Astrocyte of the cerebellum (primary cell): Measurements from ENCODE around the gene JPH2.

Experiments used
- DNase-seq: peaks from one replicate; pipeline ENCODE4 v3.0.0-alpha.2; 2011; ENCODE audit warnings: low read depth
- H3K4me3 ChIP-seq: 2 replicates; pipeline ENCODE4 v1.5.1; 2011; ENCODE audit warnings: mild to moderate bottlenecking, low read depth, low read length, moderate library complexity
- CTCF ChIP-seq: IDR thresholded peaks from 2 replicates; pipeline ENCODE4 v1.5.1; 2012; ENCODE audit warnings: low read length, low read depth, moderate library complexity, mild to moderate bottlenecking; ENCODE audit errors: missing control alignments
- in situ Hi-C: cut with HindIII; loops from 2 replicates; pipeline ENCODE4 v1.10.0; 2017; ENCODE audit warnings: low sequenced_read_pairs

Gene JPH2

GRCh38 chr20:44212792-44213191, 25.8 kb upstream of the JPH2 start:
- TF ChIP-seq CTCF, result no peak
- in situ Hi-C loops, result no loop called here
- no peak for DNase-seq
- H3K4me3 ChIP-seq, result no peak overlapping the region

- DNase-seq, result no peak
Measured at GRCh38 chr20:44211177-44212039, 24.4 kb upstream of the JPH2 start.

GRCh38 chr20:44210406-44211176, 23.6 kb upstream of the JPH2 start, which contains the start of gene OSER1:
OSER1 (minus strand) TSS chr20:44210771; CDS start chr20:44206957, 3,814 bp downstream.
- TF ChIP-seq CTCF, result no peak
- peak within 1 kb of the TSS; percentile 92 for H3K4me3 ChIP-seq
- DNase-seq, result peak; percentile 92
- in situ Hi-C loops, result no loop called here

More at GRCh38 chr20:44211177-44212039, 24.4 kb upstream of the JPH2 start:
- in situ Hi-C loops, result no loop called here
- H3K4me3 ChIP-seq, result peak overlapping the region; percentile 92
- no peak for TF ChIP-seq CTCF

- in situ Hi-C loops, result no loop called here
- DNase-seq, result no peak
- no peak for TF ChIP-seq CTCF
Measured at GRCh38 chr20:44209686-44210405, 22.9 kb upstream of the JPH2 start.

GRCh38 chr20:44208770-44209169, 21.8 kb upstream of the JPH2 start:
- peak overlapping the region; percentile 92 for H3K4me3 ChIP-seq
- no peak for DNase-seq
- in situ Hi-C loops, result no loop called here

More at GRCh38 chr20:44209686-44210405, 22.9 kb upstream of the JPH2 start:
- peak overlapping the region; percentile 92 for H3K4me3 ChIP-seq

More at GRCh38 chr20:44208770-44209169, 21.8 kb upstream of the JPH2 start:
- TF ChIP-seq CTCF, result no peak
